HEK293T (cell line): ENCODE measurements around the gene NGB.

Source experiments
- CTCF ChIA-PET: fragments of 350-600 bp; formaldehyde crosslinking; extraction: SDS; loops from one replicate; lab custom pipeline; 2021; ENCODE audit warnings: antibody characterized with exemption, inconsistent platforms; lab: Yijun Ruan, JAX
- POLR2A ChIA-PET: fragments of 350-600 bp; formaldehyde crosslinking; extraction: SDS; loops from one replicate; lab custom pipeline; 2020; ENCODE audit warnings: antibody characterized with exemption, inconsistent platforms; lab: Yijun Ruan, JAX
- DNase-seq: peaks from one replicate; pipeline ENCODE4 v3.0.0; 2012; ENCODE audit warnings: mixed read lengths; ENCODE audit errors: extremely low spot score
- ARNT ChIP-seq: fragments of 450-650 bp; IDR thresholded peaks from 2 replicates; pipeline ENCODE4 v1.6.1; 2017; ENCODE audit warnings: mild to moderate bottlenecking
- BHLHE40 ChIP-seq: fragments of 450-650 bp; IDR thresholded peaks from 2 replicates; pipeline ENCODE4 v1.6.1; 2016; ENCODE audit warnings: mild to moderate bottlenecking, moderate library complexity, borderline replicate concordance
- CTBP1 ChIP-seq: fragments of 450-650 bp; IDR thresholded peaks from 2 replicates; pipeline ENCODE4 v1.6.1; 2016; ENCODE audit warnings: borderline replicate concordance
- ELF4 ChIP-seq: fragments of 450-650 bp; IDR thresholded peaks from 2 replicates; pipeline ENCODE4 v1.6.1; 2017; ENCODE audit warnings: antibody characterized with exemption
- FOXA1 ChIP-seq: fragments of 450-650 bp; IDR thresholded peaks from 2 replicates; pipeline ENCODE4 v1.6.1; 2016; ENCODE audit warnings: mild to moderate bottlenecking
- FOXK2 ChIP-seq: fragments of 450-650 bp; IDR thresholded peaks from 2 replicates; pipeline ENCODE4 v1.6.1; 2016; ENCODE audit warnings: mild to moderate bottlenecking
- FOXM1 ChIP-seq: fragments of 450-650 bp; IDR thresholded peaks from 2 replicates; pipeline ENCODE4 v1.6.1; 2017; ENCODE audit warnings: mild to moderate bottlenecking, borderline replicate concordance
- HDGF ChIP-seq: fragments of 450-650 bp; IDR thresholded peaks from 2 replicates; pipeline ENCODE4 v1.6.1; 2017; ENCODE audit warnings: antibody characterized with exemption, borderline replicate concordance
- L3MBTL2 ChIP-seq: fragments of 450-650 bp; conservative IDR thresholded peaks from 2 replicates; pipeline ENCODE4 v1.6.1; 2016; ENCODE audit warnings: mild to moderate bottlenecking
- LEF1 ChIP-seq: fragments of 450-650 bp; IDR thresholded peaks from 2 replicates; pipeline ENCODE4 v1.6.1; 2017; ENCODE audit warnings: mild to moderate bottlenecking, borderline replicate concordance
- NFRKB ChIP-seq: fragments of 450-650 bp; IDR thresholded peaks from 2 replicates; pipeline ENCODE4 v1.6.1; 2016; ENCODE audit warnings: mild to moderate bottlenecking, moderate library complexity
- SP1 ChIP-seq: fragments of 450-650 bp; IDR thresholded peaks from 2 replicates; pipeline ENCODE4 v1.6.1; 2017
- SUZ12 ChIP-seq: fragments of 450-650 bp; IDR thresholded peaks from 2 replicates; pipeline ENCODE4 v1.6.1; 2016; ENCODE audit warnings: mild to moderate bottlenecking
- TARDBP ChIP-seq: fragments of 450-650 bp; IDR thresholded peaks from 2 replicates; pipeline ENCODE4 v1.6.1; 2016
- ZNF384 ChIP-seq: fragments of 450-650 bp; IDR thresholded peaks from 2 replicates; pipeline ENCODE4 v1.6.1; 2016
- TF ChIP-seq, protein P1 (sequence below): fragments of 450-650 bp; IDR thresholded peaks from 2 replicates; pipeline ENCODE4 v1.6.1; 2016

NGB gene

DNA sequence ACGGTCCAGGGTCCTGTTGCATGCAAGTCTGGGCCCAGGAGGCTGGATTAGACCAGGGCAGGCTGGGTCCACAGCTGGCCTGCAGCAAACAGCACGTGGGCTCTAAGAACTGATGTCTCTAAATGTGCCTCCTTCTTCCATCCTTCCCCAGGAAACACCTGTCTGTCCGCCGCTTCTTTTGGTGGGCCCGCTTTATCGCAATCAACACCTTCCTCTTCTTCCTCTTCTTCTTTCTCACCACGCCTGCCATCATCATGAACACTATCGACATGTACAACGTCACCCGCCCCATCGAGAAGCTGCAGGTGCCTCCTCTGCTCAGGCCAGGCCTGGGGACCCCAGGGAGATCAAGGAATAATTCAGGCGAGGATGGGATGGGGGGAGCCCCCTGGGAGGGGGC lies 28.3 kb downstream of the NGB start:
- POLR2A ChIA-PET = no interaction called here
- CTCF ChIA-PET = no interaction called here
- TF ChIP-seq, protein P1, sequence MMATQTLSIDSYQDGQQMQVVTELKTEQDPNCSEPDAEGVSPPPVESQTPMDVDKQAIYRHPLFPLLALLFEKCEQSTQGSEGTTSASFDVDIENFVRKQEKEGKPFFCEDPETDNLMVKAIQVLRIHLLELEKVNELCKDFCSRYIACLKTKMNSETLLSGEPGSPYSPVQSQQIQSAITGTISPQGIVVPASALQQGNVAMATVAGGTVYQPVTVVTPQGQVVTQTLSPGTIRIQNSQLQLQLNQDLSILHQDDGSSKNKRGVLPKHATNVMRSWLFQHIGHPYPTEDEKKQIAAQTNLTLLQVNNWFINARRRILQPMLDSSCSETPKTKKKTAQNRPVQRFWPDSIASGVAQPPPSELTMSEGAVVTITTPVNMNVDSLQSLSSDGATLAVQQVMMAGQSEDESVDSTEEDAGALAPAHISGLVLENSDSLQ = no peak
- TF ChIP-seq SUZ12 = no peak
- TF ChIP-seq HDGF = no peak
- no peak for TF ChIP-seq L3MBTL2
- no peak for TF ChIP-seq FOXA1
- no peak for TF ChIP-seq FOXM1
- no peak for TF ChIP-seq LEF1
- TF ChIP-seq FOXK2 = no peak
- no peak for TF ChIP-seq ARNT
- no peak for TF ChIP-seq SP1
- no peak for TF ChIP-seq TARDBP
- TF ChIP-seq CTBP1 = no peak
- TF ChIP-seq ELF4 = no peak
- no peak for TF ChIP-seq BHLHE40
- TF ChIP-seq NFRKB = no peak
- no peak for TF ChIP-seq ZNF384
- DNase-seq = no peak

DNA sequence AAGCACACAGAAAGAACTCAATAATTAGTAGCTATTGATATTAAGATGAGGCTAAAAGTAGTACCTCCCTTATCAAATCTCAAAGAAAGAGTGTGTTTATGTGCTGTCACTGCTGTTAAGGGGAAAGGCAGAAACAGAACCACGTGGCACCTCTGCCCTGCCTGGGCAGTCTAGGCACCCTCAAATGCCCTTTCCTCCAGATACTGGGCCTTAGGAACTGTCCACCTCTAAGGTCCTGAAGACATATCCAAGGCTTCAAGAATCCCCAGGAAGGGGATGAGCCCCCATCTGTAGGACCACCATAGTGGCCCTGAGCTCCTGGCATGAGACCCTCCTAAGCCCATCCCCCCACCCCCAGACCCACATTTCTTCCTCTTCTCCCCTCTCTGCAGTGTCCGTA lies 29.1 kb downstream of the NGB start:
- ChIA-PET CTCF (interaction anchor here (1.0 kb wide), 1 partner anchor 93 kb away, joined by 3 read pairs; no protein-coding TSS in a partner anchor), POLR2A (no interaction called here)
- no peak for TF ChIP-seq NFRKB
- no peak for TF ChIP-seq ELF4
- no peak for TF ChIP-seq CTBP1
- TF ChIP-seq, protein P1 = no peak
- TF ChIP-seq SP1 = no peak
- TF ChIP-seq L3MBTL2 = no peak
- no peak for TF ChIP-seq BHLHE40
- no peak for TF ChIP-seq ZNF384
- TF ChIP-seq TARDBP = no peak
- no peak for TF ChIP-seq LEF1
- TF ChIP-seq ARNT = no peak
- no peak for DNase-seq

- POLR2A ChIA-PET = no interaction called here
- no peak for DNase-seq
- CTCF ChIA-PET = no interaction called here
- TF ChIP-seq SUZ12 = no peak
- TF ChIP-seq BHLHE40 = no peak
- no peak for TF ChIP-seq FOXA1
Observed at GRCh38 chr14:77240336-77240915, 30.6 kb downstream of the NGB start.

DNA sequence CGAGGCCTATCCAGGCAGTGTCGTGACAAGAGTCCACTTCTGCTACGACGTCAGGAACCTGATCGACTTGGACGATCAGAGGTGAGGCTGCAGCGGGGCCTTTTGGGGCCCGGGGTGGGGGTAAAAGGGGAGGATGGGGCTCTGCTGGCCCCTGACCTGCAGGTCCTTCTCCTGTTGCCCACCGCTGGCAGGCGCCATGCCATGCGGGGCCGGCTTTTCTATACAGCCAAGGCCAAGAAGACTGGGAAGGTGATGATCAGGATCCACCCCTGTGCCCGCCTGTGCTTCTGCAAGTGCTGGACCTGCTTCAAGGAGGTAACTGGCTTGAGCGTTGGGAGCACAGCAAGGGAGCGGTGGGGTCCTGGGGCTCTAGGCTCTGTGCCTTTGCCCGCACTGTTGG lies 31.6 kb downstream of the NGB start:
- no peak for TF ChIP-seq SP1
- no peak for DNase-seq
- ChIA-PET CTCF (interaction anchor here (0.8 kb wide), 1 partner anchor 26 kb away, joined by 4 read pairs; no protein-coding TSS in a partner anchor), POLR2A (no interaction called here)

GRCh38 chr14:77238996-77239395 lies 32.0 kb downstream of the NGB start:
- DNase-seq = no peak
- TF ChIP-seq, protein P1 = no peak
- TF ChIP-seq HDGF (no peak), FOXM1 (no peak), ELF4 (no peak), TARDBP (no peak), SUZ12 (no peak), BHLHE40 (no peak), ARNT (no peak), FOXA1 (no peak), LEF1 (no peak), NFRKB (no peak), CTBP1 (no peak), FOXK2 (no peak), L3MBTL2 (no peak), ZNF384 (no peak), SP1 (no peak)
- POLR2A ChIA-PET = no interaction called here
- CTCF ChIA-PET = interaction anchor here (0.8 kb wide), 1 partner anchor 26 kb away, joined by 4 read pairs; no protein-coding TSS in a partner anchor

DNA sequence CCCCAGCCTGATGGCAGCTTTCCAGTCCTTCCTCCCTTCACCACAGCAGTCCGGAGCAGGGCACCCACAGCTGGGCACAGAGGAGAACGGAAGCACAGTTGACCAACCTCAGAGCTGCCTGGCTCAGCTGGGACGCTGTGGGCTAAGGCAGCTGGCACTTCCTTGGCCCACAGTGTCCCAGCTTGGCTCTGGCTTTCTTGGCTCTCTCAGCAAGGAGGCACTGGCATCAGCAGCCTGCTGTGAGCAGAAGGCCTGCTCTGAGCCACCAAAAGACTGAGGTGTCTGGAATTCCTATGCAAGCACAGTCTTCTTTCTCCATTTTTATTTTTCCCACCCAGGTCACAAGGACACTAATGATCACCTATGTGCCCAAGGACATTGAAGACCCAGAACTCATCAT lies 32.6 kb downstream of the NGB start:
- no peak for DNase-seq
- ChIA-PET CTCF (no interaction called here), POLR2A (no interaction called here)
- TF ChIP-seq NFRKB = no peak
- no peak for TF ChIP-seq HDGF
- TF ChIP-seq ELF4 = no peak
- no peak for TF ChIP-seq BHLHE40
- TF ChIP-seq FOXA1 = no peak
- no peak for TF ChIP-seq ARNT
- TF ChIP-seq SUZ12 = no peak
- no peak for TF ChIP-seq ZNF384
- TF ChIP-seq FOXM1 = no peak
- TF ChIP-seq, protein P1 = no peak
- no peak for TF ChIP-seq LEF1
- TF ChIP-seq FOXK2 = no peak
- TF ChIP-seq TARDBP = no peak
